ENCODE data around the gene MRPS30. TPM values are rescaled to one million over a fixed set of nuclear protein-coding genes. Genes with fewer than 3 reads are reported as not detected.

MRPS30 gene
- total and polyA plus RNA-seq, 2 of the 13 experiments (the other 11 are each of a cell fraction or from before 2014, with no cell fraction given): 36.4 to 67.6 TPM

- TF ChIP-seq SSRP1 (CRISPR knock-in tag; IDR thresholded peaks at IDR 0.05) (no peak), EED (CRISPR knock-in tag; IDR thresholded peaks at IDR 0.05) (0 out of 2 replicates have a peak, but pooled peaks have one; percentile 75), HDAC1 (CRISPR knock-in tag; IDR thresholded peaks at IDR 0.05) (peak; percentile 40; the same call in 1 of the 2 replicates), ZNF609 (CRISPR knock-in tag; IDR thresholded peaks at IDR 0.05; ENCODE audit: borderline replicate concordance) (peak; percentile 56; the same call in 1 of the 2 replicates), TAF1 (CRISPR knock-in tag; IDR thresholded peaks at IDR 0.05) (peak; percentile 45; the same call in 1 of the 2 replicates), ZNF772 (CRISPR knock-in tag; IDR thresholded peaks at IDR 0.05) (peak; percentile 51; the same call in 1 of the 2 replicates), IRF9 (CRISPR knock-in tag; IDR thresholded peaks at IDR 0.05; ENCODE audit: borderline replicate concordance) (no peak; the same call in 1 of the 2 replicates), TFAP4 (IDR thresholded peaks at IDR 0.05; ENCODE audit: borderline replicate concordance, low read depth) (peak; percentile 79; the same call in 1 of the 2 replicates), ZNF788 (CRISPR knock-in tag; IDR thresholded peaks at IDR 0.05; ENCODE audit: borderline replicate concordance) (peak; percentile 35; the same call in 1 of the 2 replicates), ZNF83 (CRISPR knock-in tag; IDR thresholded peaks at IDR 0.05; ENCODE audit: borderline replicate concordance) (0 out of 2 replicates have a peak, but pooled peaks have one; percentile 56), DBP (CRISPR knock-in tag; IDR thresholded peaks at IDR 0.05; ENCODE audit: not compliant biosample characterization) (no peak), GFI1 (CRISPR knock-in tag; IDR thresholded peaks at IDR 0.05; ENCODE audit: borderline replicate concordance) (peak; percentile 36; the same call in 1 of the 2 replicates), RBM39 (IDR thresholded peaks at IDR 0.05; ENCODE audit: low read depth, low read length, poor library complexity, severe bottlenecking) (peak; percentile 75), CBX1 (IDR thresholded peaks at IDR 0.05; ENCODE audit: low read depth) (no peak), ASH2L (IDR thresholded peaks at IDR 0.05; ENCODE audit: insufficient read length, low read depth, low read length) (peak; percentile 92), CREM (IDR thresholded peaks at IDR 0.05) (no peak), CREM (CRISPR knock-in tag; IDR thresholded peaks at IDR 0.05) (no peak), MED8 (CRISPR knock-in tag; IDR thresholded peaks at IDR 0.05; ENCODE audit: insufficient replicate concordance) (peak; percentile 34), IRF1 (CRISPR knock-in tag; IDR thresholded peaks at IDR 0.05; ENCODE audit: low read depth) (0 out of 2 replicates have a peak, but pooled peaks have one; percentile 57), BHLHE40 (IDR thresholded peaks at IDR 0.05; ENCODE audit: low read length) (peak; percentile 11; the same call in 1 of the 2 replicates)
Measured at GRCh38 chr5:44809215-44809955, 638 bp downstream of the MRPS30 start (continued).

Measured in HepG2 (cell line).